ENCODE results near the gene TTC9B. TPM values are rescaled to one million over a fixed set of nuclear protein-coding genes. Genes with fewer than 3 reads are reported as not detected.
A peak's percentile ranks its signal among the peaks of the same experiment; 100 is the strongest.

TTC9B gene
- total RNA-seq, 1 donor from 2014 or later, result not detected

- H3K27me3 ChIP-seq, result peaks cover 34% of the 10 kb centered on the region
- peaks cover 16% of the 10 kb centered on the region for H3K4me1 ChIP-seq
- no peak for TF ChIP-seq CTCF (IDR thresholded peaks at IDR 0.05)
- no peak for ATAC-seq
- intact Hi-C loops (cut with DNase I), result no loop called here
- H3K9me3 ChIP-seq, result no peaks in the 10 kb centered on the region
- H3K27ac ChIP-seq, result no peak overlapping the region
- H3K36me3 ChIP-seq, result no peaks in the 10 kb centered on the region
- no peak for DNase-seq
- H3K4me3 ChIP-seq, result peak overlapping the region; percentile 23
These were observed 7.5 kb upstream of the TTC9B start for GRCh38 chr19:40225440-40226305.

- ATAC-seq (no peak), DNase-seq (no peak)
- H3K36me3 ChIP-seq, result no peaks in the 10 kb centered on the region
- no peak overlapping the region for H3K27ac ChIP-seq
- H3K9me3 ChIP-seq, result no peaks in the 10 kb centered on the region
- TF ChIP-seq CTCF (IDR thresholded peaks at IDR 0.05), result no peak
- H3K27me3 ChIP-seq, result peaks cover 34% of the 10 kb centered on the region
- intact Hi-C loops (cut with DNase I), result no loop called here
- no peak overlapping the region for H3K4me3 ChIP-seq
- H3K4me1 ChIP-seq, result peaks cover 16% of the 10 kb centered on the region
These were observed 6.4 kb upstream of the TTC9B start for GRCh38 chr19:40224342-40225150.

- DNase-seq (no peak), ATAC-seq (no peak)
- H3K4me1 ChIP-seq, result peaks cover 16% of the 10 kb centered on the region
- no peaks in the 10 kb centered on the region for H3K36me3 ChIP-seq
- peaks cover 41% of the 10 kb centered on the region for H3K27me3 ChIP-seq
- no peak overlapping the region for H3K27ac ChIP-seq
- no peak for TF ChIP-seq CTCF (IDR thresholded peaks at IDR 0.05)
- no peak overlapping the region for H3K4me3 ChIP-seq
- intact Hi-C loops (cut with DNase I), result no loop called here
- H3K9me3 ChIP-seq, result no peaks in the 10 kb centered on the region
These were observed 5.1 kb upstream of the TTC9B start for GRCh38 chr19:40223135-40223822.

- ATAC-seq (peak; percentile 91), DNase-seq (no peak)
- H3K27me3 ChIP-seq, result peaks cover 54% of the 10 kb centered on the region
- H3K36me3 ChIP-seq, result no peaks in the 10 kb centered on the region
- no peak overlapping the region for H3K4me3 ChIP-seq
- TF ChIP-seq CTCF (IDR thresholded peaks at IDR 0.05), result peak; percentile 90
- no peaks in the 10 kb centered on the region for H3K9me3 ChIP-seq
- no peak overlapping the region for H3K27ac ChIP-seq
- intact Hi-C loops (cut with DNase I), result no loop called here
- peaks cover 16% of the 10 kb centered on the region for H3K4me1 ChIP-seq
These were observed 3.9 kb upstream of the TTC9B start for GRCh38 chr19:40221858-40222619.

GRCh38 chr19:40220674-40221073 is 2.5 kb upstream of the TTC9B start:
- ATAC-seq, result no peak
- intact Hi-C loops (cut with DNase I), result no loop called here
- DNase-seq, result no peak
- no peak overlapping the region for H3K4me3 ChIP-seq
- H3K27me3 ChIP-seq, result peaks cover 54% of the 10 kb centered on the region
- no peaks in the 10 kb centered on the region for H3K36me3 ChIP-seq
- H3K9me3 ChIP-seq, result no peaks in the 10 kb centered on the region
- H3K27ac ChIP-seq, result no peak overlapping the region
- no peak for TF ChIP-seq CTCF (IDR thresholded peaks at IDR 0.05)
- peaks cover 4% of the 10 kb centered on the region for H3K4me1 ChIP-seq

All from upper lobe of right lung (tissue), 1 donor.